GM19455 (cell line): Measurements from ENCODE around the gene HIVEP2.
A peak's percentile ranks its signal among the peaks of the same experiment; 100 is the strongest.

ENCODE experiments used
- ATAC-seq: cut with Tn5 transposase; IDR thresholded peaks from one replicate; pipeline ENCODE4 v1.9.1; 2021; ENCODE audit not compliant: unreplicated experiment

HIVEP2 gene

GRCh38 chr6:142823256-142823902 lies 121.6 kb downstream of the HIVEP2 start:
- ATAC-seq, result no peak

DNA sequence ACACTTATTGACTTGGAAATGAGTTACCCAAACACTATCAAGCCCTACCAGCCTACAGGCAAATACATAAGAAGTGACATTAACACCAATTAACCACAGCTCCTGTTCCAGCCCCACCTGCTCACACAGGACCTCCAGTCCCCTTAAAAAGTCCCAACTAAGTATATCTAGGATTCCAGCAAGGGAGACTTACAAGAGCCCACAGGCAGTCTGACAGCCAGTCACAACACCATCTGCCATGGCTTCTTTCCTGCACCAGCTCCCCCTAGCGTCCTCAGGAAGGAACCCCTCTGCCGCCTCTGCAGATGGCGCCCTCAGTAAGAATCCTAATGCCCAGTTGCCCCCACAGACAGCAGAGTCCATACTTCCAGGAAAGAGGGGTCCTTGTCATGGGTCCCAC lies 122.1 kb downstream of the HIVEP2 start:
- no peak for ATAC-seq

DNA sequence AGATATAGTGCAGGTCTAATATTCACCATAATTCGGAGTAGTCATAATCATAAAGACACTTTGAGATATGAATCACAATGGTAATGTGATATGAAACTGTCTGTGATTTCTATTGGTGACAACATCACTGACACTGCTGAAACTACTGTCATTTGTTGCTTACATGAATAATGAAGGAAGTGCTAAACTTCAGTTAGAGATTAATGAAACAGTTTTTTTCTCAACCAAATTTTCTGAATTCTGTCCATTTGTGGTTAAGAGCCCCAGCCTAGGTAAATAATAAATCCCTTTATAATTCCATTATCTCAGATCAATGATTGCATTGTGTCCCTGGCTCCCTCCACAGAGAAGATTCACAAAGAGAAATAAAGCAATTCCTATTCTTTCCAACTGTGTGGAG lies 122.6 kb downstream of the HIVEP2 start:
- peak; percentile 63 for ATAC-seq

DNA sequence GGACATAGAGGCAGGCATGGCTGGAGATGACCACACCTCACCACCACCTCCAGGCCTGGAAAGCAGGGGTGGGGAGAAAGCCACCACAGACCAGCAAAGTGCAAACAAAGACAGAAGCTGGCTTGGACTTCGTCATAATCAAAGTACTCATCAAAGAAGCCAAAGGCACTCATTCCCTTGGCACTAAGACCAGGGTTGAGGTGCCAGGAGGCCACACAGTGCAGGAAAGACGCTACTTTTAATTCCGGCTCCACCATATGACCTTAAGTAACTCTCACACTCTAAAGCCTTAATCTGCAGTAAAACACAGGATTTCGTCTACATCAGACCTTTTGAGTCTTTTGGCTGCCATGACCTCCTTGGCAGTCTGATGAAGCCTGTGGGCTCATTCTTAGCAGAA lies 123.1 kb downstream of the HIVEP2 start:
- no peak for ATAC-seq

- ATAC-seq, result no peak
Observed at GRCh38 chr6:142821164-142821716, 123.7 kb downstream of the HIVEP2 start.

GRCh38 chr6:142820338-142821051 lies 124.5 kb downstream of the HIVEP2 start:
- no peak for ATAC-seq

DNA sequence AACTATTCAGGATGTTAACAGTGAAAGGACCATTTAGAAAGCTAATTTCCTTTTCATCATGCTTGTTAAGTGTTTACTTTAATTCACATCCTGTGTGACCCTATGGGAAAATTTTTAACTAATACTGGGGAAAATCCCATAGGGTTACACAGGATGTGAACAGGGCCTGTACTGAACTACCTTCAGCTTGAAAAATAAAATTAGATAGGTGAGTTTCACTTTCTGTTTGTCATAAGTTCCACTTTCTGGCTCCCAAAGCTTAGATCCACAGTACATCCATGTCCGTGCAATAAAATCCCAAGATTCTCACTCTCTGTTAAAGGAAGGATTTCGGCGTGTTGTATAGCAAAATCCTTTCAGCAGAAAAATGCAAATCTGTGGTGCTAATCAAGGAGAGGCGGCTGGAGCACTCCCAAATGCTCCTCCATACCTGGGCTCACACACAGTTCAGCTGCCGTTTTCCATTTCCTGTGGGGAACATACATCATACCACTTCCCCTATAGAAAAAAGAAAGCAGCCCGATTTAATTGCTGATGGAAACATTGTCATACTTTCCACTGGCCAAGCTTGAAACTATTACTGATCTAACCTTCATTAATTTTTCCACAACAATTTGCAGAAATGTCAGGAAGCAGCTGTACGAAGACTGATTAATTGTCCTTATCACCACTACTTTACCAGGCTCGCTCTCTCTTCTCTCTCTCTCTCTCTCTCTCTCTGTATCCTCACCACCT lies 125.2 kb downstream of the HIVEP2 start:
- peak; percentile 74 for ATAC-seq

DNA sequence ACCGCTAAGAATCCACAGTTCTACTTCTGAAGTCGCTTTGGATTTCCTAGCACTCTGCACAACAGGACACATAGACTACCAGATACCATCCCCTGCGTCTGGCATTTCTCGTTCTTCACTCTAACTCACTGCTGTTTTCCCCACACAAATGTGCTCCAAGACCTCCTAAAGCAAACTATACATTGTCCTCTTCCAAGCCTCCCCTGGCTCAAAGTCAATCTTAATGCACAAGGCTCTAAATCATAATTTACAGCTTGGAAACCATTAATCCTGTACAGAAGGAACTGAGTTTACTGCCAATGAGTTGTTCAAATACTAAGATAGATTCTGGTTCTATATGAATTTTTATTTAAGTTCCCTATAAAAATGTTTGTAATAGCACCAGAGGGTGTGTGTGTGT lies 128.5 kb downstream of the HIVEP2 start:
- ATAC-seq, result no peak

DNA sequence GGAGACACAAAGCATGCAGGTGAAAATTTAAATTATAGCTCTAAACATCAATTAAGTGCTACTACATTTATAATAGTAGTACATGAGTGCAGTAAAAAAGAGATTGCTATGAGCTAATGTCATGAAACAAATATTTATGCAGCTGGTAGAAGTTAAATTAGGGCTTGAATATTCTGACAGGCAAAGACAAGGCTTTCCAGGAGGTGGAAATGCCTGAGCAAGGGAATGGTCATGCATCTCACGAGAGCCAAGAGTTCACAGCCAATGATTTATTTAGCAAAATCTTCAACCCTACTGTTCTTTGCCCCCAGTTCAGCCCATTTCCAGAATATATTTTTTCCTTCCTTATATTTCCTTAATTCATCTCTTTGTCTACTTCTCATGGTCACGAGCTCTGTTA lies 128.9 kb downstream of the HIVEP2 start:
- ATAC-seq, result no peak

DNA sequence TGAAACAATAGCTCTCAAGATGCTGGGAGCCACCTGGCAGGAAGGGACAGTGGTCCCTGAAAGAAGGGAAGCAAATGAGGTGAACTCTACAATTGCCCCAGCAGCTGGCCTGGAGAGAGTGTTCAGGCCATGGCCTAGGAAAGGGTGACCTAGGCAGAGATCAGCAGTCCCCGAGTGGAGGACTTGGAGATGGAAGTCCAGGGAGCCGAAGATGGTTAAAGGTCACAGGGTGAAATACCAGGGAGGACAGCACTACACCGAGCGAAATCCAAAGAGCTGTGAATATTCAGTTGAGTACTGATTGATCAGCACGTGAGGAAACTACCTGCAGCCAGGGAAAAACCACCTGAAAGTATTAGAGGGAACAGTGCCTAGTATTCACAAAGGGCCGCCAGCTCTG lies 133.1 kb downstream of the HIVEP2 start:
- ATAC-seq, result no peak

- ATAC-seq, result no peak
Observed at GRCh38 chr6:142810952-142811514, 133.9 kb downstream of the HIVEP2 start.

GRCh38 chr6:142809947-142810346 lies 135.0 kb downstream of the HIVEP2 start:
- no peak for ATAC-seq

DNA sequence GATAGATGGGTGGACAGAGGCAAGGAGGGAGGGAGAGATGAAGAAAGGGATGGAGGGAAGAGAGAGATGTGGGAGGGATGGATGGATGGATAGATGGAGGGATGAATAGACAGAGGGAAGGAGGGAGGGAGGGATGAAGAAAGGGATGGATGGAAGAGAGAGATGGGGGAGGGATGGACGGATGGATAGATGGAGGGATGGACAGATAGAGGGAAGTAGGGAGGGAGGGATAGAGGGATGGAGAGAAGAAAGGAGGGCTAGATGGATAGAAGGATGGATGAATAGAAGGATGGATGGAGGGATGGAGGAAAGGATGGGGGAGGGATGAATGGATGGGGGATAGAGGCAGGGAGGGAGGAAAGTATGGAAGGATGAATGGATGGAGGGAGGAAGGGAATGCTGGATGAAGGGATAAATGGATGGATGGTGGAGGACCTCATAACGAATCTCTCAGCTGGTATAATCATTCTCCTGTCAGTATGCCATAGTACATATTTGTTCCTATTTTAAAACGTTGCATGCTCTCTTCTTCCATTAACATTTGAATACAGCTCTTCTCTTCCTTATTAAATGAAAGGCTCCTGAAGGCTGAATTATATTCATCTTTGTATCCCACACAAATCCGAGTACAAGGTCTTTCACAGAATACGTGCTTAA lies 136.4 kb downstream of the HIVEP2 start:
- ATAC-seq, result no peak

GRCh38 chr6:142805042-142805441 lies 139.9 kb downstream of the HIVEP2 start:
- no peak for ATAC-seq

DNA sequence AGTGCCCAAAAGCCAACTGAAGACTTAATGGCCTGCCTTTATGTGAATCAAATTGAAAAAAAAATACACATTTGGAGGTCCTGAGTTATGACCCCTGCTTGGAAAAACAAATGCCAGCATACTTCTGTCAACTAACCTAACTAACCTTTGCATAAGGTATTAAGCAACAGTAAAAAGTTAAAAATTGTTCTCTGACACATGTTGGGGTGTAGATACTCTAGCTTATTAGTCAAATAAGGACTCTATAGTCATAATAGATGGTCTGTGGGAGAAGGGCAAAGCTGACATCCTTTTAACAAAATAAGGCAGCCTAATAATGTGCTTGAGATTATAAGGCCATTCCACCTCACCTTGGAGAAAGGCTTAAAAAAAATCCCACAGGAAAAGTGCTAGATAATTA lies 140.5 kb downstream of the HIVEP2 start:
- ATAC-seq, result no peak

DNA sequence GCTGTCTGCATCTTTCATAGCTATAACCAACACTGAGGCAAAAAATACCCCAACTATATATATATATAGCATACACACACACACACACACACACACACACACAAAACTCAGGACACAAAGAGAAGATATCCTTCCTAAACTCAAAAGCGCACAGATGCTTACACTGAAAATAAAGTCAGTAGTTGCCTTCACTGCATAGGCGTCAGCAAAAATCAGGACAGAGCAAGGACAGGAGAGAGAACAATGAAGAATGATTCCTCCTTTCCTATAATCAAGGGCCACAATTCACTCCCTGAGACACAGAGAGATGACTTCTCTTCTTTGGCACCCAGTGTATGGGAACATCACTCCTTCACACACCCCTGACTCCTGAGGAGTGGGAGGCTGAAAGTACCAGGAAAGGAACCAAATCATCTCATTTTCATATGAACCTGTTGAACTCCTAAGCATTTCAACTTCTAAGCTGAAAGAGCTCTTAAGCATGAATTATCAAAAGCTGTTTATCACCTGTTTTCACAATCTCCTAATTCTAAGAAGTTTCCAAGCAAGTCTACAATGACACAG lies 141.4 kb downstream of the HIVEP2 start:
- no peak for ATAC-seq

DNA sequence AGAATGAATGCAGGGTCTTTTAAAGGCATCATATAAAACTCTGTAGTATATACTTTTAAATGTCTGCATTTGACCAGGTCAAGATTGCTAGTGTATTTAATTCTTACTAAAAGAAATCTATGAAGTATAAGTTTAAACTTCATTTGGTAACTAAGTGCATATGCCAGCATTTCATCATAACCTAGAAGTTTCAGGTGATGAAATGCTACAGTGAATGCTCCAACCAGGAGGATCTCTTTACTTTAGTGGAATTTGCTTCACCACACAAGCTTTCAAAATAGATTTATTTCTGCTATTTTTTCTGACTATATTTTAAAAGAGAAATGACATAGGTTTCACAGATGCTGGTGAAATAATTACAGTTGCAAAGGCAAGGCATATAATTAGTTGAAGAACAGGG lies 141.9 kb downstream of the HIVEP2 start:
- no peak for ATAC-seq

DNA sequence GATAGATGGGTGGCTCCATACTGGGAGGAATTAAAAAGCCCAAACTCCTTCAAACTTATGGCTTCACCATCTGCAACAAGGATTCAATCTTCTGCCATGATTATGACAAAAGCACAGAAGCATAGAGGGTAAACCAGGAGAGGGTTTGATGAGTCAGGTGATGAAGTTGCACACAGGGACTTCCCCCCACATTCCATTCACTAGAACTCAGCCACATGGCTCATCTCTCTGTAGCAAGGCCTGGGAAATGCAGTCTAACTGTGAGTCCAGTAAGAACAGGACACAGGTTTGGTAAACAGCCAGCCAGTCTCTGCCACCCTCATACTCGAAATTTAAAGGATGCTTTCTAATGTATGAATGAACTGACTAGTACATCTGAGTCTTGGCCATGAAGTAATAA lies 142.9 kb downstream of the HIVEP2 start:
- ATAC-seq, result no peak

DNA sequence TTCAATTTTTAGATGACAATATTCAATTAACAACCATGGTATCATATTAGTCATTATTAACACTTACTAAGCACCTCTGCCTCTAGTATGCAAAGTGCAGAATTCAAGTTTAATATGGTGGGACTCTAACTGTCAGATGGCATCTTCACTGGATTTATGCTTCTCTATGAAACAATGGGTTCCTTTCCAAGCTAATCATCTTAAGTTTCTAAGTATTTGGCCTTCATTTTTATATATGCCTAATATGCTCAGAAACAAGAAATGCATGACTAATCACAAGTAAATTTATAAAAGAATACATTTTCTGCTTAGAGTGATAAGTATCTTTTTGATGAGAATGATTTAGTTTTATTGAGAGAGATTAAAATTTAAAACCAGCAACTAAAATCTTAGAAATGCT lies 144.7 kb downstream of the HIVEP2 start:
- no peak for ATAC-seq

DNA sequence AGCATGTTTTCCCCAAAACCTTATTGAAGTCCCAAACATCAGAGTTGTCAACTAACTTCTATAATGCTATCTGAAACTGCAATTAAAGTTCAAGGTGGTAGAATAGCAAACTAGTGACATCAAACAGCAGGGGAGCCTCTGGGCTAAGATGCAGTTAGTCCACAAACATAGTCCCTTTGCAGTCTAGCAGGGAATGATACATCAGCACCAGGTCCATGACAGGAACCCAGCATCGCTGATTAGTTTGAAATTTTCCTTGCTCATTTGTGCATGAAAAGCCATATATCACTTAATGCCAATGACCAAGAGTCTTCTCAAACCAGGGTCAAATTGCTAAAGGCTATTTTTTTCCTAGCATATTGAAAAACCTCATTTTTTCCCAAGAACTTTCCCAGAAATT lies 145.3 kb downstream of the HIVEP2 start:
- ATAC-seq, result no peak

GRCh38 chr6:142797159-142797558 lies 147.8 kb downstream of the HIVEP2 start:
- no peak for ATAC-seq
